D721Med (cell line): ENCODE measurements around the gene ANTXR1.

Source experiments
- DNase-seq: peaks from one replicate; pipeline ENCODE4 v3.0.0; 2011; ENCODE audit warnings: low spot score; ENCODE audit not compliant: insufficient read length
- FAIRE-seq: peaks from 2 replicates; lab custom pipeline; 2011; peaks lifted over from hg19 to GRCh38; lab: Jason Lieb, UNC
- TF ChIP-seq, protein P1 (sequence below): IDR thresholded peaks from 2 replicates; pipeline ENCODE4 v1.5.1; 2012; ENCODE audit warnings: mild to moderate bottlenecking, control low read depth; ENCODE audit not compliant: insufficient read depth; ENCODE audit errors: missing control alignments

ANTXR1 gene

DNA sequence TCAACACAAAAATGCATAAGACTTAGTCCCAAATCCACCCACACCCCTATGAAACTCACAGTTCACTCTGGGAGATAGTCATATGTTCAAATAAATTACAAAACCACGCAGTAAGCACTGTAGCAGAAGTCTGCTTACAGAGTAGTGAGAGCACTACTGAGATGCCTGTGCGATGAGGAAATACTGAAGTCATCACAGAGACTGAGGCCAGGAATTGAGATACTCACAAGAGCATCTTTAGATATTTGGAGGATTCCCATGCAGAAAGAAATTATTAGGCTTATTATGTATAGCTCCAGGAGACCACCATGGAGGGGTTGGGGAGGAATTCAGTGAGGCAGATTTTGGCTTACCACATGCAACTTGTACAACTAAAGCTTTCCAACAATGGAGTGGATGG, 82.3 kb downstream of the ANTXR1 start:
- DNase-seq: no peak
- TF ChIP-seq, protein P1, sequence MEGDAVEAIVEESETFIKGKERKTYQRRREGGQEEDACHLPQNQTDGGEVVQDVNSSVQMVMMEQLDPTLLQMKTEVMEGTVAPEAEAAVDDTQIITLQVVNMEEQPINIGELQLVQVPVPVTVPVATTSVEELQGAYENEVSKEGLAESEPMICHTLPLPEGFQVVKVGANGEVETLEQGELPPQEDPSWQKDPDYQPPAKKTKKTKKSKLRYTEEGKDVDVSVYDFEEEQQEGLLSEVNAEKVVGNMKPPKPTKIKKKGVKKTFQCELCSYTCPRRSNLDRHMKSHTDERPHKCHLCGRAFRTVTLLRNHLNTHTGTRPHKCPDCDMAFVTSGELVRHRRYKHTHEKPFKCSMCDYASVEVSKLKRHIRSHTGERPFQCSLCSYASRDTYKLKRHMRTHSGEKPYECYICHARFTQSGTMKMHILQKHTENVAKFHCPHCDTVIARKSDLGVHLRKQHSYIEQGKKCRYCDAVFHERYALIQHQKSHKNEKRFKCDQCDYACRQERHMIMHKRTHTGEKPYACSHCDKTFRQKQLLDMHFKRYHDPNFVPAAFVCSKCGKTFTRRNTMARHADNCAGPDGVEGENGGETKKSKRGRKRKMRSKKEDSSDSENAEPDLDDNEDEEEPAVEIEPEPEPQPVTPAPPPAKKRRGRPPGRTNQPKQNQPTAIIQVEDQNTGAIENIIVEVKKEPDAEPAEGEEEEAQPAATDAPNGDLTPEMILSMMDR: no peak
- no peak for FAIRE-seq

DNA sequence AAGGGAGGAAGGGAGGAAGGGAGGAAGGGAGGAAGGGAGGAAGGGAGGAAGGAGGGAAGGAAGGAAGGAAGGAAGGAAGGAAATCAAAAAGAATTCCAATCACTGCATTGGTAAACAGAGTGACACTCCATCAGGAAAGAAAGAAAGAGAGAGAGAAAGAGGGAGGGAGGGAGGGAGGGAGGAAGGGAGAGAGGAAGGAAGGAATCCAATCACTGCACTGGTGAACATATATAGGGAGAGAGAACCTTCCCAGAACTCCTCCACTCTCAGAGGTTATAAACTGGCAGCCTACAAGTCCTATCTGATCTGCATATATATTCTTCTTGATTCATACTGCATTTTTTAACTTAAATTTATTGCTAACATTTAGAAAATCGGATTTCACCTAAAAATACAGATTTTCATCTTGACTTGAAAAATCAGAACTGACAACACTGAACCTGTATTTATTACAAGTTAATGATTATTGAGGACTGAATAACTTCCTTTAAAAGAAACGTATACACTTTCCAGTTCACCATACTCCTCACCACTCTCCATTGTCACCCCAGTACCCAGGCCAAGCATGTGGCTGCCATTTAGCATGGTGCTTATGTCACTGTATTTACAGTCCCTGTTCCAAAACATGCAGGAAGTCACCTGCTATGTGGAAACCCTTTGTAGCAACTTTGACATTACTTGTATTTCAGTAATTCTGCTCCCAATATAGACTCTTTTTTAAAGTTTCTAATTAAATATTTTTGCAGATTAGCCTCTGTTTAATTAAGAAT, 83.5 kb downstream of the ANTXR1 start:
- no peak for DNase-seq
- FAIRE-seq: no peak
- TF ChIP-seq, protein P1: no peak

DNA sequence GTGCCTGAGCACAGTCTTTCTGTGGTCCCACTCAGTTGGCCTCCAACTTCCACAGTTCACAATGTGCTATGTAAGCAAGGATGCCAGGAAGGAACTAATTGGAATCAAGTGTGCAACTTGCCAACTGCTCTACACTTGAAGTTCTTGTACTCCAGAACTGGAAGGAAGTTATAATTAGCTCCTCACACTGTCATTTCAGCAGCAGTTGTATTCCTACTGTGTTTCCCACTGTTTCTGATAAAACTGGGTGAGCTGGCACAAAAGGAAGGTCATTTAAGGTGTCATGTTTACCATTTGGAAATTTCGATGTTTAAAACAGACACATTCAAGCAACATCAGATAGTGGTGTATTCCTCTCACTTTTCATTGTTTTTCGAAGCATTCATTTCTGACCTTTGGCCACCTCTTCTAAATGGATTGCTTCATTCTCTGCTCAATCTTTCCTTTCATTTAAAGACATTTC, 84.2 kb downstream of the ANTXR1 start:
- FAIRE-seq: no peak
- no peak for DNase-seq
- TF ChIP-seq, protein P1: no peak

DNA sequence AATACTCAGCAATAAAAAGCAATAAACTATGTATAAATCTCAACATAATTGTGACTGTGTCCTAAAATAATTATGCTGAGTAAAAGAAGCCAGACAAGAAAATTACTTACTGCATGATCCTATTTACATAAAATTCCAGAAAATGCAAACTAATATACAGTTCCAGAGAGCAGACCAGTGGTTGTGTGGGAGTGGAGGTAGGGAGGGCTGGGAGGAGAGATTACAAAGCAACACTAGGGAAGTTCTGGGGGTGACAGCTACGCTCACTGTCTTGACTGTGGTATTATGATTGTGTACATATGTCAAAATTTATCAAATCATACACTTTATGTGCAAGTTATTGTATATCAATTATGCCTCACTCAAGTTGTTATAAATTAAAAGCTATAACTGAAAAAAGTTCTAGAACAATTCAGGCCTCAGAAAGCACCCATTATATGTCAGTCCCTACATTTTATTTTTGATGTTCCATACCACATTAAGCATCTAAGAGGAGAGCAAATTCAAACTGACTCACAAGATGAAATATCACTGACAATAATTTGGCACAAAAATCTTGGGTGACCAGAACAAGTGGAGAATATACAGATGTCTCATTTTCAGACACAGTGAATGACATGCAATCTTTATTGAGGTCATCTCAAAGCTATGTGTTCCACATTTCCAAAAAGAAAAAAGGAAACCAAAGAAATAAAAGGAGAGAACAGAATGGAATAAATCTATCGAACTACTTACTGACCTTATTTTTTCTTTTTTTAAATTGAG, 85.1 kb downstream of the ANTXR1 start:
- FAIRE-seq (no peak), DNase-seq (no peak)
- TF ChIP-seq, protein P1: no peak

DNA sequence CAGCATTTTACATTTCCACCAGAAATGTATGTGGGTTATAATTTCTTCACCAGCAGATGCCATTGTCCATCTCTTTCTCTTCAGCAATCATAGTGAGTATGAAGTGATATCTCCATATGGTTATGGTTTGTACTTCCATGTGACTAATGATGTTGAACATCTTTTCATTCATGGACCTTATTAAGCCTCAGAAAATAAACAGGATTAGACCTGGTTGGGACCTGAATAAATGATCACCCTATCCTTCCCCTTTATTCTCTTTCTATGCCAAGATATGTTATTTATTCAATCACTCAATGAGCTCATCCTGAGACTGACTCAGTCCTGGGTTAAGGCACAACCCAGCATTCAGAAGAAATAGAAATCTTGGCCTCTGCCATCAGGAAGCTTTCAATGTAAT, 86.6 kb downstream of the ANTXR1 start:
- peak; percentile 41 for FAIRE-seq

DNA sequence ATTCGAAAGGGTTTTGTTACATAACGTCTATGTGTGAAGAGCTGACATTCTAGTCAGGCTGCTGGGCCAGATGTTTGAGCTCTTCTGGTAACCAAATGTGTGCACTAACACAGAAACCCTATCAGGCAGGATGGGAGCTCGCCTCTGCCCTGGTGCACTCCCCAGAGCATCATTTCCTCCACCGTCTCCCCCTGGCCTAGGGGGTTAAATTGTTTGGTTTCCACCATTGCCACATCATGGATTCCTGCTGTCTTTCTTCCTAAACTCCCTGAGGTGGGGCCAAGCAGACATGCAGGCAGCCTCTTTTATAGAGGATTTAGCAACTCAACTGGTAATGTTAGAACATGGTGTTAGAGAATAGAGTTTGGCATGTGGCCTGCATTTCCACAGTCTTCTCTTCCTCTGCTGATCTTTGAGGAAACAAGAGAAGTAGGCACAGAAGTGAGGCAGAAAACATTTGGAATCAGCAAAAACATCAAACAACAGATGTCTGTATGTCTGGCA, 87.3 kb downstream of the ANTXR1 start:
- TF ChIP-seq, protein P1: no peak
- FAIRE-seq: no peak

More for the DNA sequence above, 86.6 kb downstream of the ANTXR1 start:
- DNase-seq: no peak
- TF ChIP-seq, protein P1: no peak

More for the DNA sequence above, 87.3 kb downstream of the ANTXR1 start:
- DNase-seq: no peak
